Activated T-cell treated with anti-CD3 and anti-CD28 coated beads, Interleukin-2, amount 50 U/mL, for 24 hours (primary cell): ENCODE results near the gene TNRC18.

Experiments used
- DNase-seq: peaks from one replicate; pipeline ENCODE4 v3.0.0-alpha.2; 2020
- H3K27ac Mint-ChIP-seq: 2 replicates; pipeline ENCODE4 v1.8.0; 2020; ENCODE audit warnings: mild to moderate bottlenecking, mixed read lengths
- H3K27me3 Mint-ChIP-seq: 2 replicates; pipeline ENCODE4 v1.8.0; 2020; ENCODE audit warnings: mixed read lengths
- H3K36me3 Mint-ChIP-seq: 2 replicates; pipeline ENCODE4 v1.8.0; 2020; ENCODE audit warnings: low read depth, mixed read lengths
- H3K4me1 Mint-ChIP-seq: 2 replicates; pipeline ENCODE4 v1.8.0; 2020; ENCODE audit warnings: low read depth, mixed read lengths
- H3K4me3 Mint-ChIP-seq: 2 replicates; pipeline ENCODE4 v1.8.0; 2020; ENCODE audit warnings: mild to moderate bottlenecking, moderate library complexity, mixed read lengths
- H3K9me3 Mint-ChIP-seq: 2 replicates; pipeline ENCODE4 v1.8.0; 2020; ENCODE audit warnings: mixed read lengths

The TNRC18 gene

GRCh38 chr7:5413449-5413786 is 10.2 kb downstream of the TNRC18 start:
- Mint-ChIP-seq H3K36me3 (no peaks in the 10 kb centered on the region), H3K27ac (no peak overlapping the region), H3K9me3 (no peaks in the 10 kb centered on the region), H3K27me3 (peaks cover 39% of the 10 kb centered on the region), H3K4me1 (peaks cover 1% of the 10 kb centered on the region), H3K4me3 (no peak overlapping the region)
- no peak for DNase-seq

- no peak for DNase-seq
Observed at GRCh38 chr7:5408777-5409176, 14.9 kb downstream of the TNRC18 start.

GRCh38 chr7:5406957-5407945 is 16.4 kb downstream of the TNRC18 start:
- Mint-ChIP-seq H3K27ac (no peak overlapping the region), H3K9me3 (no peaks in the 10 kb centered on the region), H3K4me1 (no peaks in the 10 kb centered on the region), H3K27me3 (peaks cover 11% of the 10 kb centered on the region), H3K4me3 (no peak overlapping the region), H3K36me3 (no peaks in the 10 kb centered on the region)
- DNase-seq: no peak

More at GRCh38 chr7:5408777-5409176, 14.9 kb downstream of the TNRC18 start:
- no peaks in the 10 kb centered on the region for H3K4me1 Mint-ChIP-seq
- no peak overlapping the region for H3K4me3 Mint-ChIP-seq
- no peak overlapping the region for H3K27ac Mint-ChIP-seq
- H3K36me3 Mint-ChIP-seq: no peaks in the 10 kb centered on the region
- H3K9me3 Mint-ChIP-seq: no peaks in the 10 kb centered on the region
- peaks cover 15% of the 10 kb centered on the region for H3K27me3 Mint-ChIP-seq

DNA sequence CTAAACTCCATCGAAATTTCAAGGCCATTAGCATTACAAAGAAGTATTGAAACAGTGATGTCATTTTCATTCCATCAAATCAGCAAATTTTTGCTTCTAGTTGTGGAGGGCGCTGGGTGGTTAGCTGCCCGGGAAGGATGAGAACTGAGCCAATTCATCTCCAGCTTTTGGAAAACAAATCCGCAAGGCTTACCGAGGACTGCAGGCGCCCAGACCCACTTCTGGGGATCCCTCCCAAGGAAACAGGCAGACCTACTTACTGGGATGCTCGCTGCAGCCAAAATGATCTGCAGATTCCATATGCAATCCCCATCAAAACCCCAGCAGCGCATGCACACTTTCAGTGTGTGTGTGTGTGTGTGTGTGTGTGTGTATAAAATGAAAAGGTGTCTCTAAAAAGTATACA is 19.2 kb downstream of the TNRC18 start:
- H3K36me3 Mint-ChIP-seq: no peaks in the 10 kb centered on the region
- peaks cover 9% of the 10 kb centered on the region for H3K27me3 Mint-ChIP-seq
- no peaks in the 10 kb centered on the region for H3K9me3 Mint-ChIP-seq
- DNase-seq: no peak
- H3K4me3 Mint-ChIP-seq: no peak overlapping the region
- H3K4me1 Mint-ChIP-seq: no peaks in the 10 kb centered on the region
- H3K27ac Mint-ChIP-seq: no peak overlapping the region

DNA sequence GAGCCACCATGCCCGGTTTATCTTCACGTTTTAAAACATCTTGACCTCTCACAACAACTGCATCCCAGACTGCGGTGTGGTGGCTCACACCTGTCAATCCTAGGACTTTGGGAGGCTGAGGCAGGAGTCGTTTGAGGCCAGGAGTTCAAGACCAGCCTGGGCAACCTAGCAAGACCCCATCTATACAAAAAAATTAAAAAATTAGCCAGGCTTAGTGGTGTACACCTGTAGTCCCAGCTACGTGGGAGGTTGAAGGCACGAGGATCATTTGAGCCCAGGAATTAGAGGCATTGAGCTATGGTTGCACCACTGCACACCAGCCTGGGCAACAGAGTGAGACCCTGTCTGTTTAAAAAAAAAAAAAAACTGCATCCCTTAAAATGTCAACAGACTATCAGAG is 20.2 kb downstream of the TNRC18 start:
- no peaks in the 10 kb centered on the region for H3K9me3 Mint-ChIP-seq
- H3K27ac Mint-ChIP-seq: no peak overlapping the region
- no peak for DNase-seq
- no peaks in the 10 kb centered on the region for H3K36me3 Mint-ChIP-seq
- H3K27me3 Mint-ChIP-seq: peaks cover 3% of the 10 kb centered on the region
- no peaks in the 10 kb centered on the region for H3K4me1 Mint-ChIP-seq
- H3K4me3 Mint-ChIP-seq: no peak overlapping the region

DNA sequence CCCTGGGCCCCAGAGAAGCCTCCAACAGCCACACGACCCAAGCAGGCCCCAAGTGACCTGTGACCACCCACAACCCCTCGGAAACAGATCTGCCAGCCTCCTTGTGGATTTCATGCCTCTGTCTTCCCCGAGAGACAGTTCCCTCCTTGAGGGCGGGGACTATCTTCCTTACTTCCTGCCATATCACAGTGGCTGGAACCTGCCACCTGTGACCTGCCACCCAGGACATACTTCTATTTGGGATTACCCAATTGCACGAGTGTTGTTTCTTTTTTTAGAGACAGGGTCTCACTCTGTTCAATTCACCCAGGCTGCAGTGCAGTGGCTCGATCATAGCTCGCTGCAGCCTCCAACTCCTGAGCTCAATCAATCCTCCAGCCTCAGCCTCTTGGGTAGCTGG is 25.9 kb downstream of the TNRC18 start:
- peaks cover 25% of the 10 kb centered on the region for H3K36me3 Mint-ChIP-seq
- DNase-seq: no peak
- peak overlapping the region; percentile 94 for H3K27ac Mint-ChIP-seq
- peak overlapping the region; percentile 87 for H3K4me3 Mint-ChIP-seq
- H3K9me3 Mint-ChIP-seq: no peaks in the 10 kb centered on the region
- H3K4me1 Mint-ChIP-seq: peaks cover 28% of the 10 kb centered on the region
- no peaks in the 10 kb centered on the region for H3K27me3 Mint-ChIP-seq

GRCh38 chr7:5396999-5397663 is 26.5 kb downstream of the TNRC18 start:
- H3K36me3 Mint-ChIP-seq: peaks cover 30% of the 10 kb centered on the region
- no peaks in the 10 kb centered on the region for H3K9me3 Mint-ChIP-seq
- peak overlapping the region; percentile 87 for H3K4me3 Mint-ChIP-seq
- peak; percentile 90 for DNase-seq
- H3K27me3 Mint-ChIP-seq: no peaks in the 10 kb centered on the region
- H3K27ac Mint-ChIP-seq: peak overlapping the region; percentile 94
- H3K4me1 Mint-ChIP-seq: peaks cover 29% of the 10 kb centered on the region

- Mint-ChIP-seq H3K4me1 (peaks cover 29% of the 10 kb centered on the region), H3K9me3 (no peaks in the 10 kb centered on the region), H3K4me3 (peak overlapping the region; percentile 87), H3K36me3 (peaks cover 34% of the 10 kb centered on the region), H3K27ac (peak overlapping the region; percentile 92), H3K27me3 (no peaks in the 10 kb centered on the region)
- peak; percentile 73 for DNase-seq
Observed at GRCh38 chr7:5396542-5396941, 27.1 kb downstream of the TNRC18 start.

- Mint-ChIP-seq H3K36me3 (peaks cover 44% of the 10 kb centered on the region), H3K4me3 (peak overlapping the region; percentile 87), H3K9me3 (no peaks in the 10 kb centered on the region), H3K27ac (peak overlapping the region; percentile 92), H3K27me3 (no peaks in the 10 kb centered on the region), H3K4me1 (peaks cover 29% of the 10 kb centered on the region)
- no peak for DNase-seq
Observed at GRCh38 chr7:5395246-5395645, 28.4 kb downstream of the TNRC18 start.

GRCh38 chr7:5394264-5395105 is 29.1 kb downstream of the TNRC18 start:
- H3K4me1 Mint-ChIP-seq: peaks cover 29% of the 10 kb centered on the region
- no peak overlapping the region for H3K4me3 Mint-ChIP-seq
- no peak for DNase-seq
- no peak overlapping the region for H3K27ac Mint-ChIP-seq
- peaks cover 51% of the 10 kb centered on the region for H3K36me3 Mint-ChIP-seq
- H3K27me3 Mint-ChIP-seq: no peaks in the 10 kb centered on the region
- H3K9me3 Mint-ChIP-seq: no peaks in the 10 kb centered on the region

- H3K27ac Mint-ChIP-seq: no peak overlapping the region
- H3K9me3 Mint-ChIP-seq: no peaks in the 10 kb centered on the region
- no peak overlapping the region for H3K4me3 Mint-ChIP-seq
- H3K27me3 Mint-ChIP-seq: no peaks in the 10 kb centered on the region
- no peak for DNase-seq
- H3K4me1 Mint-ChIP-seq: peaks cover 29% of the 10 kb centered on the region
- H3K36me3 Mint-ChIP-seq: peaks cover 55% of the 10 kb centered on the region
Observed at GRCh38 chr7:5393748-5394147, 29.9 kb downstream of the TNRC18 start.

- no peak overlapping the region for H3K4me3 Mint-ChIP-seq
- H3K36me3 Mint-ChIP-seq: peaks cover 55% of the 10 kb centered on the region
Observed at GRCh38 chr7:5393328-5393727, 30.3 kb downstream of the TNRC18 start.

DNA sequence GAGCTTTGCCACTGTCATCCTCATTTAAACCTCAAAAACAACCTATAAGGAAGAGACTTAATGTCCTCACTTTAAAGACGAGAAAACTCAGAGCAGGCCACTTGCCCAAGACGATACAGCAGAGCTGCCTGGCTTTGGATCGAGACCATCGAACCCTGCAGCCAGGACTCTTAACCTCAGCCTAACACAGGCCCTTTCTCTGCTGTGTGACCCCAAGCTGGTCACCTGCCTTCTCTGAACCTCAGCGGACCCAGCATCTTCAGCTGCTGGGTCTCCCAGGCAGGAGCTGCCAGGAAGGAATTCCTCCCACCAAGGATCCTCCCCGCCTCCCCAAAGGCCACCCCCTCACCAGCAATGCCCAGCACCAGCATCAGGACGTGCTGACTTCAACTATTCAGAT is 32.7 kb downstream of the TNRC18 start:
- Mint-ChIP-seq H3K27ac (peak overlapping the region; percentile 26), H3K4me1 (peaks cover 26% of the 10 kb centered on the region), H3K4me3 (no peak overlapping the region)

More at GRCh38 chr7:5393328-5393727, 30.3 kb downstream of the TNRC18 start:
- Mint-ChIP-seq H3K9me3 (no peaks in the 10 kb centered on the region), H3K27me3 (no peaks in the 10 kb centered on the region), H3K4me1 (peaks cover 29% of the 10 kb centered on the region), H3K27ac (no peak overlapping the region)
- no peak for DNase-seq

DNA sequence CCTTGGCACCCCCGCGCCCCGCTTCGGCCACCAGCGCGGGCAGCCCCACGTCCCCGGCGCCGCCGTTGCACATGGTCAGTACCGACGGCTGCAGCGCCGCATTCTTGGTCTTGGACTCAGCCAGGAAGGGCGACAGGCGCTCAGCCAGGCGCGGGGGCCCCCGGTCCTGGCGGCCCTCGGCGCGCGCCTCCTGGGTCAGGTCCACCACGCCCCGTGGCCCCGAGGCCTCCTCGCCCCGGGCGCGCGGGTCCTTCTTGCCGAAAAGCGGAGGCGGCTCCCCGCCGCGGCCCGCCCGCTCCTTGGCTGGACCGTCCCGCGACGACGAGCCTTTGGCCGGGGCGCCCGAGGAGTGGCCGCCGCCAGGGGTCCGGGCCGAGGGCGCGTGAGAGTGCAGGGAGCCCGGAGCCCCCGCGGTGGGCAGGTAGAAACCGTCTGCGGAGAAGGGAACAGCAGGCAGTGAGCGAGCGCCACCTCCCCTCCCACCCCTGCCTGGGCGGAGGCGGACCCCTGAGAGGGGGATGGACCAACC is 34.7 kb downstream of the TNRC18 start:
- DNase-seq: no peak
- no peak overlapping the region for H3K4me3 Mint-ChIP-seq
- no peak overlapping the region for H3K27ac Mint-ChIP-seq
- H3K27me3 Mint-ChIP-seq: no peaks in the 10 kb centered on the region
- peaks cover 21% of the 10 kb centered on the region for H3K4me1 Mint-ChIP-seq
- H3K9me3 Mint-ChIP-seq: no peaks in the 10 kb centered on the region
- H3K36me3 Mint-ChIP-seq: peaks cover 67% of the 10 kb centered on the region

More for the DNA sequence above, 32.7 kb downstream of the TNRC18 start:
- DNase-seq: no peak
- no peaks in the 10 kb centered on the region for H3K27me3 Mint-ChIP-seq
- peaks cover 65% of the 10 kb centered on the region for H3K36me3 Mint-ChIP-seq
- no peaks in the 10 kb centered on the region for H3K9me3 Mint-ChIP-seq
